Measurements from ENCODE around the gene PRRX2. TPM values are rescaled to one million over a fixed set of nuclear protein-coding genes. Genes with fewer than 3 reads are reported as not detected.

PRRX2 gene
- total and polyA plus RNA-seq, 9 of the 15 experiments (the other 6 are each of a cell fraction or from before 2014, with no cell fraction given): 0.21 TPM; not detected in 8

GRCh38 chr9:129712634-129713401 lies 47.4 kb downstream of the PRRX2 start:
- Histone ChIP-seq H4K20me1 (replicated peaks; ENCODE audit: control insufficient read depth, insufficient read depth, low read length) (no peaks in the 10 kb centered on the region), H3K79me2 (ENCODE audit: control insufficient read depth, insufficient read depth, low read length) (no peaks in the 10 kb centered on the region)
- no peak for FAIRE-seq

More at GRCh38 chr9:129712634-129713401, 47.4 kb downstream of the PRRX2 start:
- Histone ChIP-seq H3K36me3 (ENCODE audit: control insufficient read depth, insufficient read depth, low read length) (no peaks in the 10 kb centered on the region), H2AFZ (ENCODE audit: low read depth, low read length) (peak overlapping the region; percentile 32; the same call in 1 of the 2 replicates), H3K27ac (ENCODE audit: extremely low read depth, low read depth, low read length) (no peak overlapping the region), H3K9me1 (ENCODE audit: control insufficient read depth, insufficient read depth, low read length) (no peaks in the 10 kb centered on the region), H3K4me2 (ENCODE audit: insufficient read depth, low read length) (no peak overlapping the region), H3K9me3 (replicated peaks; ENCODE audit: control insufficient read depth, insufficient read depth, low read depth, low read length) (no peaks in the 10 kb centered on the region), H3K27me3 (ENCODE audit: control insufficient read depth in 2 of 2, insufficient read depth in 2 of 2, low read length in 2 of 2) (peaks cover 5 to 8% of the 10 kb centered on the region in 2 experiments; a peak in 4 of 5 replicates), H3K4me3 (no peak overlapping the region), H3K9ac (ENCODE audit: insufficient read depth in 1 of 2, low read depth in 2 of 2, low read length in 2 of 2) (no peak overlapping the region), H3K4me1 (replicated peaks in 1 of 2; ENCODE audit: control insufficient read depth in 2 of 2, insufficient read depth in 2 of 2, low read length in 2 of 2) (peaks cover 0 to 28% of the 10 kb centered on the region in 2 experiments; a peak in 4 of 5 replicates)
- no TSS peak for BruUV-seq (replicated peaks)
- ChIA-PET POLR2A (interaction anchor here (0.6 to 1.2 kb wide), 2 partner anchors 15 to 73 kb away, joined by 3 read pairs; no protein-coding TSS in a partner anchor), CTCF (ENCODE audit: low intra/inter-chr PET ratio) (no interaction called here)
- TF ChIP-seq ZBTB33 (CRISPR knock-in tag; IDR thresholded peaks at IDR 0.05): no peak
- no peak for TF ChIP-seq SRSF3 (IDR thresholded peaks at IDR 0.05; ENCODE audit: insufficient read depth, low read length)
- TF ChIP-seq KAT8 (IDR thresholded peaks at IDR 0.05; ENCODE audit: low read depth): no peak
- ATAC-seq: no peak; the same call in 2 of the 3 replicates
- intact Hi-C loops (cut with micrococcal nuclease) (no loop called here), in situ Hi-C loops (cut with MboI) (no loop called here)
- DNase-seq (ENCODE audit: extremely low read depth in 1 of 4, low spot score in 3 of 4): no peak
- WGBS (ENCODE audit: insufficient coverage, low coverage, missing lambda C conversion rate): 55% methylated on average over 26 of the region's 26 CpGs

Measured in K562 (cell line).